Muscle of arm (tissue), 12 donors: ENCODE measurements around the gene CLDN14. TPM values are rescaled to one million over a fixed set of nuclear protein-coding genes. Genes with fewer than 3 reads are reported as not detected.

Experiments
- DNase-seq: peaks from one replicate; pipeline ENCODE4 v3.0.0-alpha.2; 2013
- polyA plus RNA-seq, 12 donors: library from polyadenylated mRNA; unstranded; fragments of 120-200 nt; gene quantifications; one replicate each; pipeline ENCODE4 v1.2.1, GENCODE V29; 2013; ENCODE audit not compliant: insufficient read length in 12 of 12

Gene CLDN14
- polyA plus RNA-seq, 12 donors = 0.49 to 8.5 (median 1.8) TPM; not detected in 2

- DNase-seq = no peak
Observed at GRCh38 chr21:36474591-36474990, 5.3 kb downstream of the CLDN14 start.

GRCh38 chr21:36473203-36473602 is 6.7 kb downstream of the CLDN14 start:
- DNase-seq = no peak

GRCh38 chr21:36472377-36472776 is 7.5 kb downstream of the CLDN14 start:
- no peak for DNase-seq

- DNase-seq = no peak
Observed at GRCh38 chr21:36471254-36471723, 8.6 kb downstream of the CLDN14 start.

- DNase-seq = no peak
Observed at GRCh38 chr21:36470294-36470693, 9.6 kb downstream of the CLDN14 start.

- no peak for DNase-seq
Observed at GRCh38 chr21:36466061-36466511, 13.8 kb downstream of the CLDN14 start.

GRCh38 chr21:36465478-36465877 is 14.4 kb downstream of the CLDN14 start:
- no peak for DNase-seq

GRCh38 chr21:36464590-36464989 is 15.3 kb downstream of the CLDN14 start:
- DNase-seq = no peak

GRCh38 chr21:36463991-36464390 is 15.9 kb downstream of the CLDN14 start:
- DNase-seq = no peak

- no peak for DNase-seq
Observed at GRCh38 chr21:36463204-36463603, 16.7 kb downstream of the CLDN14 start.

GRCh38 chr21:36461918-36462486 is 17.9 kb downstream of the CLDN14 start:
- DNase-seq = no peak

- DNase-seq = no peak
Observed at GRCh38 chr21:36461277-36461917, 18.5 kb downstream of the CLDN14 start.

GRCh38 chr21:36460866-36461265 is 19.1 kb downstream of the CLDN14 start:
- no peak for DNase-seq

GRCh38 chr21:36459098-36459497 is 20.8 kb downstream of the CLDN14 start:
- DNase-seq = no peak

GRCh38 chr21:36456729-36457414 is 23.1 kb downstream of the CLDN14 start:
- DNase-seq = no peak

GRCh38 chr21:36454706-36455105 is 25.2 kb downstream of the CLDN14 start:
- no peak for DNase-seq

GRCh38 chr21:36454093-36454531 is 25.8 kb downstream of the CLDN14 start:
- DNase-seq = no peak

- no peak for DNase-seq
Observed at GRCh38 chr21:36452281-36452825, 27.6 kb downstream of the CLDN14 start.

GRCh38 chr21:36451506-36451905 is 28.4 kb downstream of the CLDN14 start:
- no peak for DNase-seq

- no peak for DNase-seq
Observed at GRCh38 chr21:36450511-36450910, 29.4 kb downstream of the CLDN14 start.

- DNase-seq = no peak
Observed at GRCh38 chr21:36446301-36446700, 33.6 kb downstream of the CLDN14 start.

GRCh38 chr21:36441715-36442114 is 38.2 kb downstream of the CLDN14 start:
- DNase-seq = no peak

GRCh38 chr21:36437745-36438128 is 42.2 kb downstream of the CLDN14 start:
- no peak for DNase-seq
